GM12878 (cell line): ENCODE results near the gene SDK2. TPM values are rescaled to one million over a fixed set of nuclear protein-coding genes. Genes with fewer than 3 reads are reported as not detected.

ENCODE experiments used
- ATAC-seq: fragments of 200-7000 bp; cut with Tn5 transposase; 3 replicates; pipeline ENCODE4 v1.9.1; 2020; ENCODE audit warnings: mild to moderate bottlenecking, moderate library complexity
- BruUV-seq: library from RNA; stranded (reverse); fragments of 400-500 nt; replicated peaks from 2 replicates; lab custom pipeline; 2021; lab: Mats Ljungman, UMichigan
- CTCF ChIA-PET: fragments of 300-600 bp; sonication (Branson Sonifier 250); formaldehyde crosslinking; extraction: SDS; loops from one replicate; lab custom pipeline; 2021; ENCODE audit warnings: inconsistent platforms; lab: Yijun Ruan, JAX
- POLR2A ChIA-PET: fragments of 350-600 bp; formaldehyde crosslinking; extraction: SDS; loops from one replicate; lab custom pipeline; 2021; ENCODE audit warnings: inconsistent platforms; lab: Charles Lee
- RAD21 ChIA-PET: fragments of 300-600 bp; sonication (Branson Sonifier 250); formaldehyde crosslinking; loops from one replicate; lab custom pipeline; 2023; ENCODE audit warnings: antibody characterized with exemption; ENCODE audit not compliant: unreplicated experiment; lab: Charles Lee
- SMC1A ChIA-PET: fragments of 300-600 bp; sonication (Branson Sonifier 250); formaldehyde crosslinking; loops from one replicate; lab custom pipeline; 2023; ENCODE audit not compliant: unreplicated experiment, uncharacterized antibody; lab: Charles Lee
- DNase-seq: peaks from one replicate; pipeline ENCODE4 v3.0.0-alpha.2; 2011; ENCODE audit warnings: low read depth, low spot score
- FAIRE-seq: peaks from 3 replicates; lab custom pipeline; 2011; peaks lifted over from hg19 to GRCh38; lab: Jason Lieb, UNC
- H2AFZ ChIP-seq: 2 replicates; pipeline ENCODE4 v1.6.0; 2011; ENCODE audit warnings: low read depth, low read length, control low read depth; ENCODE audit not compliant: control insufficient read depth
- H3K27ac ChIP-seq: 2 replicates; pipeline ENCODE4 v1.5.1; 2011; ENCODE audit warnings: control low read depth; ENCODE audit not compliant: control insufficient read depth, insufficient read depth
- H3K27me3 ChIP-seq, 2 experiments: replicated peaks in 1 of 2; 2 replicates each; pipeline versions ENCODE4 v1.6.0 to v1.6.1; 2011; ENCODE audit warnings: low read length in 1 of 2; ENCODE audit not compliant: control insufficient read depth in 2 of 2, insufficient read depth in 2 of 2
- H3K36me3 ChIP-seq, 2 experiments: 2 replicates each; pipeline ENCODE4 v1.5.1; 2011; ENCODE audit warnings: low read length in 1 of 2; ENCODE audit not compliant: control insufficient read depth in 2 of 2, insufficient read depth in 2 of 2
- H3K4me1 ChIP-seq: 2 replicates; pipeline ENCODE4 v1.6.1; 2011; ENCODE audit warnings: mild to moderate bottlenecking, low read length, moderate library complexity, mixed read lengths; ENCODE audit not compliant: control insufficient read depth, insufficient read depth
- H3K4me2 ChIP-seq: 2 replicates; pipeline ENCODE4 v1.6.0; 2011; ENCODE audit warnings: control low read depth; ENCODE audit not compliant: control insufficient read depth, insufficient read depth
- H3K4me3 ChIP-seq: fragments of 200-600 bp; sonication (generic); 2 replicates; pipeline ENCODE4 v1.5.1; 2016
- H3K79me2 ChIP-seq: 2 replicates; pipeline ENCODE4 v1.6.0; 2011; ENCODE audit warnings: low read length; ENCODE audit not compliant: control insufficient read depth, insufficient read depth
- H3K9ac ChIP-seq: 2 replicates; pipeline ENCODE4 v1.8.0; 2011; ENCODE audit warnings: low read length, control low read depth, mixed read lengths; ENCODE audit not compliant: control insufficient read depth, insufficient read depth
- H3K9me3 ChIP-seq: replicated peaks from 3 replicates; pipeline ENCODE4 v1.5.1; 2011; ENCODE audit warnings: mild to moderate bottlenecking, low read length; ENCODE audit not compliant: control insufficient read depth, insufficient read depth
- H4K20me1 ChIP-seq: 2 replicates; pipeline ENCODE4 v1.6.0; 2011; ENCODE audit not compliant: control insufficient read depth, insufficient read depth
- EP300 ChIP-seq, 2 experiments: fragments of 150-350 bp in 1 of 2; IDR thresholded peaks; 2 replicates each; pipeline ENCODE4 v1.6.1; 2011 to 2012; ENCODE audit warnings: low read depth in 2 of 2, low read length in 2 of 2, borderline replicate concordance in 1 of 2, improper control_type of control experiment in 1 of 2, inconsistent platforms in 1 of 2; ENCODE audit not compliant: control insufficient read depth in 1 of 2
- KAT2A ChIP-seq: conservative IDR thresholded peaks from 2 replicates; pipeline ENCODE4 v1.6.1; 2011; ENCODE audit warnings: low read depth, low read length; ENCODE audit not compliant: control insufficient read depth
- RAD21 ChIP-seq: IDR thresholded peaks from 2 replicates; pipeline ENCODE4 v1.6.1; 2011; ENCODE audit warnings: mild to moderate bottlenecking, low read depth, low read length, moderate library complexity; ENCODE audit not compliant: insufficient read depth
- RAD51 ChIP-seq: fragments of 450-650 bp; IDR thresholded peaks from 2 replicates; pipeline ENCODE4 v1.6.1; 2016; ENCODE audit warnings: moderate library complexity, mild to moderate bottlenecking, inconsistent platforms
- REST ChIP-seq: IDR thresholded peaks from 2 replicates; pipeline ENCODE4 v1.6.1; 2012; ENCODE audit warnings: mild to moderate bottlenecking, low read depth, low read length
- TARDBP ChIP-seq: IDR thresholded peaks from 2 replicates; pipeline ENCODE4 v1.6.1; 2016; ENCODE audit warnings: borderline replicate concordance
- ZBTB11 ChIP-seq: fragments of 450-650 bp; formaldehyde crosslinking; IDR thresholded peaks from 2 replicates; pipeline ENCODE4 v1.5.0; 2022; ENCODE audit warnings: mild to moderate bottlenecking, missing genetic modification characterization
- WGBS: methylation state at CpG from one replicate; pipeline ENCODE4 v1.1.6; 2016; ENCODE audit warnings: low lambda C conversion rate; ENCODE audit not compliant: insufficient replicate concordance, insufficient coverage; ENCODE audit errors: missing lambda C conversion rate; 5-methylcytosine and 5-hydroxymethylcytosine counted together
- in situ Hi-C: fragments of 300-500 bp; cut with MboI; formaldehyde crosslinking; loops from 9 replicates; pipeline ENCODE4 v1.14.3; 2018; ENCODE audit warnings: mixed read lengths
- intact Hi-C: fragments of 100-400 bp; cut with micrococcal nuclease; formaldehyde crosslinking; loops from one replicate; pipeline ENCODE4 v1.14.2; 2022; ENCODE audit not compliant: unreplicated experiment
- polyA plus RNA-seq, 11 experiments: library from polyadenylated mRNA; depleted of rRNA in 4 of 11; unstranded in 6 of 11; stranded (reverse) in 5 of 11; fragments of >200 nt; fragmentation: Nextera tagmentation in 4 of 11; fragmentation: Illumina TruSeq in 1 of 11; extraction: Ambion mirVana in 4 of 11; extraction: Trizol in 1 of 11; gene quantifications; 1 replicate in 1 of 11; 2 replicates in 10 of 11; pipeline versions ENCODE4 v1.2.1 to v1.2.3, GENCODE V29; 2011 to 2016; ENCODE audit warnings: inconsistent platforms in 2 of 11, missing spikeins in 2 of 11, low read depth in 1 of 11
- total RNA-seq, 4 experiments: library from RNA; depleted of rRNA in 3 of 4; stranded (reverse); fragments of >200 nt in 3 of 4; fragmentation: Illumina TruSeq in 1 of 4; extraction: Trizol in 1 of 4; gene quantifications; 2 replicates each; pipeline versions ENCODE4 v1.2.1 to v1.2.3, GENCODE V29; 2013 to 2021

Gene SDK2
- total and polyA plus RNA-seq, 10 of the 15 experiments (the other 5 are each of a cell fraction or from before 2014, with no cell fraction given), result 0.03 to 0.08 (median 0.03) TPM; not detected in 7

GRCh38 chr17:73348829-73349095 lies 295.5 kb downstream of the SDK2 start:
- Histone ChIP-seq H3K27ac (no peak overlapping the region), H3K4me1 (no peaks in the 10 kb centered on the region), H3K9ac (no peak overlapping the region), H3K9me3 (no peaks in the 10 kb centered on the region), H3K79me2 (no peaks in the 10 kb centered on the region), H3K36me3 (no peaks in the 10 kb centered on the region), H4K20me1 (no peaks in the 10 kb centered on the region), H3K27me3 (no peaks in the 10 kb centered on the region), H2AFZ (no peak overlapping the region), H3K4me2 (no peak overlapping the region), H3K4me3 (no peak overlapping the region)
- TF ChIP-seq RAD21 (no peak), RAD51 (no peak), TARDBP (no peak), EP300 (IDR thresholded peaks at IDR 0.05; ENCODE audit: borderline replicate concordance in 1 of 2, control insufficient read depth in 1 of 2, low read depth in 2 of 2, low read length in 2 of 2) (no peak)
- no TSS peak for BruUV-seq
- intact Hi-C loops (no loop called here), in situ Hi-C loops (no loop called here)
- SMC1A ChIA-PET, result interaction anchor here (0.7 kb wide), 1 partner anchor 21 kb away, joined by 4 read pairs; no protein-coding TSS in a partner anchor
- ATAC-seq (no peak), FAIRE-seq (no peak), DNase-seq (no peak)
- POLR2A ChIA-PET, result no interaction called here
- 25% methylated on average over 4 of the region's 4 CpGs for WGBS
- RAD21 ChIA-PET, result no interaction called here
- CTCF ChIA-PET, result interaction anchor here (1.2 to 1.3 kb wide), 2 partner anchors 21 to 92 kb away, joined by 3 read pairs; no protein-coding TSS in a partner anchor

- no peaks in the 10 kb centered on the region for H4K20me1 ChIP-seq
- no peak overlapping the region for H3K4me3 ChIP-seq
- intact Hi-C loops (no loop called here), in situ Hi-C loops (no loop called here)
- DNase-seq, result no peak
- no peak overlapping the region for H3K27ac ChIP-seq
- no peaks in the 10 kb centered on the region for H3K79me2 ChIP-seq
- BruUV-seq, result no TSS peak
- ATAC-seq, result no peak; the same call in 2 of the 3 replicates
- no peaks in the 10 kb centered on the region for H3K9me3 ChIP-seq
- no peaks in the 10 kb centered on the region for H3K27me3 ChIP-seq
- CTCF ChIA-PET, result interaction anchor here (1.3 to 2.0 kb wide), 4 partner anchors 21 to 623 kb away, joined by 3 to 7 read pairs (median 4); no protein-coding TSS in a partner anchor
- no peak overlapping the region for H2AFZ ChIP-seq
- H3K36me3 ChIP-seq, result no peaks in the 10 kb centered on the region
- RAD21 ChIA-PET, result interaction anchor here (1.4 kb wide), 1 partner anchor 37 kb away, joined by 3 read pairs; no protein-coding TSS in a partner anchor
- no peak for FAIRE-seq
- SMC1A ChIA-PET, result interaction anchor here (0.7 kb wide), 1 partner anchor 22 kb away, joined by 4 read pairs; no protein-coding TSS in a partner anchor
- no peak overlapping the region for H3K9ac ChIP-seq
- H3K4me2 ChIP-seq, result no peak overlapping the region
- 35% methylated on average over 19 of the region's 19 CpGs for WGBS
- H3K4me1 ChIP-seq, result no peaks in the 10 kb centered on the region
- POLR2A ChIA-PET, result interaction anchor here (0.6 kb wide), 1 partner anchor 109 kb away, joined by 3 read pairs; no protein-coding TSS in a partner anchor
- TF ChIP-seq REST (no peak), ZBTB11 (CRISPR knock-in tag) (no peak), KAT2A (no peak)
Observed at GRCh38 chr17:73348018-73348828, 296.0 kb downstream of the SDK2 start.
